ENCODE data around the gene TSC22D2. TPM values are rescaled to one million over a fixed set of nuclear protein-coding genes. Genes with fewer than 3 reads are reported as not detected.

The TSC22D2 gene
- total and polyA plus RNA-seq, 2 of the 8 experiments (the other 6 are each of a cell fraction or from before 2014, with no cell fraction given), result 3.4 to 27.6 TPM

DNA sequence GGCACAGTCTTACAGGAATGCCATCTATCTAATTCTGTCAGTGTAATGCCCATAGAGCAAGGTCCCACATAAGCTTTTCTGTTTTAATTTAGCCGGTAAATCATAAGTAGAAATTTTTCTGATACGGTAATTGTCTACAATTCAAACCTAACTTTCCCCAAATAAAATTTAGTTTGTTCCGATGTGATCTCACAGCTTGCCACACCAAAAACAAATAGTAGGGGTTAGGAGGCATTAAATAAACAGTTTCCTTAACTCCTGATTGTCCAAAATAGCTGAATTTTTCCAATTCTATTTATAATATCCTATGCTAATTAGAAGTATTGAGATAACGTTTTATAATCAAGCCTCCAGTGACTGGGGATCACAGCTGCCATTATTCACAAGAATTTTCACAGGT is 53.3 kb downstream of the TSC22D2 start:
- POLR2A ChIA-PET (ENCODE audit: partially characterized antibody), result no interaction called here
- no peak for FAIRE-seq
- H4K91ac ChIP-seq (replicated peaks; ENCODE audit: insufficient read length, low read length), result no peak overlapping the region
- WGBS, 2 experiments (ENCODE audit: extremely low coverage in 1 of 2, insufficient coverage in 1 of 2, insufficient read length in 1 of 2, insufficient replicate concordance in 2 of 2, low coverage in 1 of 2, low lambda C conversion rate in 2 of 2, missing lambda C conversion rate in 1 of 2), result 94% methylated on average over 4 of the region's 4 CpGs; no CpG with 5 or more reads in 1 of the 2 experiments
- peaks cover 0 to 23% (median 4%) of the 10 kb centered on the region in 4 experiments; a peak in 4 of 8 replicates for H3K36me3 ChIP-seq (ENCODE audit: control insufficient read depth in 2 of 4, insufficient read depth in 4 of 4, low read length in 3 of 4)
- no peak overlapping the region for H3K9ac ChIP-seq (replicated peaks in 1 of 4; ENCODE audit: extremely low read depth in 1 of 4, low read depth in 3 of 4, low read length in 3 of 4)
- no peak overlapping the region for H2AK5ac ChIP-seq (ENCODE audit: low read depth, low read length)
- no peak overlapping the region for H2BK5ac ChIP-seq (ENCODE audit: low read depth, low read length)
- CTCF ChIA-PET (ENCODE audit: partially characterized antibody), result interaction anchor here (0.9 to 1.6 kb wide), 4 partner anchors 27 to 223 kb away, joined by 3 to 7 read pairs (median 3); no protein-coding TSS in a partner anchor
- no peak overlapping the region for H2BK15ac ChIP-seq (ENCODE audit: low read length)
- no peak overlapping the region for H3K56ac ChIP-seq (replicated peaks; ENCODE audit: insufficient read length, low read depth, low read length)
- no peaks in the 10 kb centered on the region for H3K23me2 ChIP-seq (ENCODE audit: low read depth, low read length)
- H3K4me2 ChIP-seq (ENCODE audit: insufficient read depth in 1 of 2, low read depth in 2 of 2, low read length in 2 of 2), result no peak overlapping the region
- H3K9me3 ChIP-seq (ENCODE audit: insufficient read depth in 2 of 2, low read depth in 1 of 2, low read length in 1 of 2), result no peaks in the 10 kb centered on the region
- no peak overlapping the region for H2BK120ac ChIP-seq (replicated peaks; ENCODE audit: low read depth, low read length)
- H3K4ac ChIP-seq (replicated peaks; ENCODE audit: insufficient read length, low read depth, low read length), result no peak overlapping the region
- no peak overlapping the region for H4K5ac ChIP-seq (ENCODE audit: insufficient read length, low read depth, low read length)
- H3K18ac ChIP-seq (ENCODE audit: extremely low read depth, low read length), result no peak overlapping the region
- H3K27me3 ChIP-seq (replicated peaks in 1 of 4; ENCODE audit: control insufficient read depth in 3 of 4, extremely low read depth in 1 of 4, insufficient read depth in 3 of 4, low read length in 3 of 4), result no peaks in the 10 kb centered on the region
- H3K23ac ChIP-seq (ENCODE audit: insufficient read length), result no peak overlapping the region
- H2BK20ac ChIP-seq (ENCODE audit: low read length), result no peak overlapping the region
- H3K27ac ChIP-seq (ENCODE audit: low read depth, low read length), result no peak overlapping the region
- no peaks in the 10 kb centered on the region for H3K79me1 ChIP-seq (ENCODE audit: low read depth, low read length)
- no peak overlapping the region for H4K8ac ChIP-seq (ENCODE audit: extremely low read depth, insufficient read depth, low read length)
- H2AFZ ChIP-seq (ENCODE audit: low read length), result no peak overlapping the region
- no peak overlapping the region for H3K14ac ChIP-seq (ENCODE audit: insufficient read length)
- no peaks in the 10 kb centered on the region for H4K20me1 ChIP-seq (replicated peaks in 1 of 2; ENCODE audit: control insufficient read depth in 1 of 2, insufficient read depth in 2 of 2, low read length in 2 of 2)
- H3K79me2 ChIP-seq (ENCODE audit: control insufficient read depth in 1 of 2, insufficient read depth in 2 of 2, low read length in 2 of 2), result no peaks in the 10 kb centered on the region
- no peak for DNase-seq (ENCODE audit: low read depth in 1 of 2, low spot score in 2 of 2)
- no peak overlapping the region for H2BK12ac ChIP-seq (ENCODE audit: low read depth, low read length)
- no peak overlapping the region for H3K4me3 ChIP-seq (ENCODE audit: extremely low read depth in 1 of 4, insufficient read depth in 2 of 4, low read depth in 3 of 4, low read length in 4 of 4)
- H3K4me1 ChIP-seq (replicated peaks in 1 of 4; ENCODE audit: control insufficient read depth in 3 of 4, insufficient read depth in 4 of 4, low read length in 3 of 4), result no peaks in the 10 kb centered on the region
- TF ChIP-seq RXRA (IDR thresholded peaks at IDR 0.05; ENCODE audit: insufficient read depth, low read depth, low read length) (no peak), EGR1 (IDR thresholded peaks at IDR 0.05; ENCODE audit: borderline replicate concordance, low read depth, low read length) (no peak), NRF1 (IDR thresholded peaks at IDR 0.05; ENCODE audit: low read depth, low read length) (no peak)

Data from H1 (cell line).